SK-N-MC (cell line): ENCODE measurements around the gene PTCH2.

Experiments
- EZH2 ChIP-seq: fragments of 200-600 bp; sonication (generic); IDR thresholded peaks from one replicate; pipeline ENCODE4 v1.6.1; 2017; ENCODE audit warnings: antibody characterized with exemption
- POLR2AphosphoS5 ChIP-seq: IDR thresholded peaks from 2 replicates; pipeline ENCODE4 v1.6.1; 2012; ENCODE audit warnings: mild to moderate bottlenecking, low read depth, low read length, borderline replicate concordance

- TF ChIP-seq EZH2, result no peak
- TF ChIP-seq POLR2AphosphoS5, result no peak
These were observed 31.8 kb downstream of the PTCH2 start for GRCh38 chr1:44811234-44811633.
